Endothelial cell of umbilical vein (primary cell): ENCODE measurements around the gene HHATL. TPM values are rescaled to one million over a fixed set of nuclear protein-coding genes. Genes with fewer than 3 reads are reported as not detected.

Source experiments
- BruUV-seq: library from RNA; stranded (reverse); fragments of 400-500 nt; replicated peaks from 2 replicates; lab custom pipeline; 2021; lab: Mats Ljungman, UMichigan
- CTCF ChIA-PET: fragments of 300-600, 350-600 bp; sonication (Branson Sonifier 250); formaldehyde crosslinking; loops from one replicate; lab custom pipeline; 2021; ENCODE audit warnings: antibody characterized with exemption, inconsistent platforms; lab: Charles Lee
- POLR2A ChIA-PET: fragments of 300-600, 350-600 bp; sonication (Branson Sonifier 250); formaldehyde crosslinking; loops from one replicate; lab custom pipeline; 2021; ENCODE audit warnings: antibody characterized with exemption, inconsistent platforms; lab: Charles Lee
- DNase-seq: peaks from one replicate; pipeline ENCODE4 v3.0.0-alpha.2; 2011; ENCODE audit warnings: low read depth, low spot score
- FAIRE-seq: peaks from 2 replicates; lab custom pipeline; 2011; peaks lifted over from hg19 to GRCh38; lab: Jason Lieb, UNC
- H2AFZ ChIP-seq: 2 replicates; pipeline ENCODE4 v1.6.0; 2012; ENCODE audit warnings: low read depth, low read length, control low read depth, inconsistent platforms
- H3K27ac ChIP-seq: 2 replicates; pipeline ENCODE4 v1.5.1; 2011; ENCODE audit warnings: low read depth, mild to moderate bottlenecking, control low read depth, low read length, moderate library complexity; ENCODE audit not compliant: insufficient read depth
- H3K27me3 ChIP-seq, 2 experiments: 2 replicates each; pipeline versions ENCODE4 v1.6.0 to v1.6.1; 2011; ENCODE audit warnings: low read length in 2 of 2, mixed read lengths in 1 of 2; ENCODE audit not compliant: control insufficient read depth in 2 of 2, insufficient read depth in 2 of 2
- H3K36me3 ChIP-seq, 2 experiments: 2 replicates in 1 of 2; 3 replicates in 1 of 2; pipeline ENCODE4 v1.5.1; 2011; ENCODE audit warnings: low read length in 2 of 2, mild to moderate bottlenecking in 1 of 2, moderate library complexity in 1 of 2; ENCODE audit not compliant: control insufficient read depth in 2 of 2, insufficient read depth in 2 of 2; ENCODE audit errors: extremely low read depth in 1 of 2
- H3K4me1 ChIP-seq: 3 replicates; pipeline ENCODE4 v1.5.1; 2011; ENCODE audit warnings: mild to moderate bottlenecking, low read length; ENCODE audit not compliant: control insufficient read depth, insufficient read depth; ENCODE audit errors: extremely low read depth
- H3K4me2 ChIP-seq: 2 replicates; pipeline ENCODE4 v1.6.1; 2011; ENCODE audit warnings: low read length, control low read depth, mixed read lengths; ENCODE audit not compliant: insufficient read depth
- H3K4me3 ChIP-seq, 3 experiments: fragments of 200-600 bp in 1 of 3; sonication (generic), shearing (Covaris generic) in 1 of 3; replicated peaks in 1 of 3; 2 replicates each; pipeline ENCODE4 v1.5.1; 2011 to 2016; ENCODE audit warnings: control low read depth in 3 of 3, low read length in 3 of 3, mild to moderate bottlenecking in 2 of 3, inconsistent platforms in 1 of 3, low read depth in 1 of 3, moderate library complexity in 1 of 3; ENCODE audit not compliant: insufficient read depth in 1 of 3
- H3K79me2 ChIP-seq: 2 replicates; pipeline ENCODE4 v1.6.0; 2012; ENCODE audit warnings: low read length, inconsistent platforms; ENCODE audit not compliant: control insufficient read depth, insufficient read depth
- H3K9ac ChIP-seq: replicated peaks from 2 replicates; pipeline ENCODE3; 2011; ENCODE audit warnings: low read length, control low read depth; ENCODE audit not compliant: insufficient read depth; ENCODE audit errors: extremely low read depth
- H3K9me1 ChIP-seq: replicated peaks from 3 replicates; pipeline ENCODE4 v1.6.0; 2011; ENCODE audit warnings: mild to moderate bottlenecking, low read length; ENCODE audit not compliant: control insufficient read depth, insufficient read depth; ENCODE audit errors: extremely low read depth
- H3K9me3 ChIP-seq: replicated peaks from 2 replicates; pipeline ENCODE4 v1.5.1; 2012; ENCODE audit warnings: low read length, inconsistent platforms; ENCODE audit not compliant: control insufficient read depth, insufficient read depth
- H4K20me1 ChIP-seq: replicated peaks from 2 replicates; pipeline ENCODE3; 2011; ENCODE audit warnings: mild to moderate bottlenecking, low read length; ENCODE audit not compliant: control insufficient read depth, insufficient read depth; ENCODE audit errors: extremely low read depth
- CTCF ChIP-seq, 2 donors: IDR thresholded peaks; 1 replicate in 1 of 2; 2 replicates in 1 of 2; pipeline ENCODE4 v1.5.1; 2011; ENCODE audit warnings: low read length in 2 of 2, mild to moderate bottlenecking in 2 of 2, moderate library complexity in 2 of 2, control low read depth in 1 of 2, inconsistent platforms in 1 of 2, low read depth in 1 of 2; ENCODE audit not compliant: insufficient read depth in 1 of 2; ENCODE audit errors: extremely low read depth in 1 of 2
- EZH2 ChIP-seq: IDR thresholded peaks from 2 replicates; pipeline ENCODE4 v1.6.1; 2012; ENCODE audit warnings: borderline replicate concordance, low read depth, mild to moderate bottlenecking, moderate library complexity, low read length, inconsistent platforms; ENCODE audit not compliant: severe bottlenecking
- FOS ChIP-seq: IDR thresholded peaks from 2 replicates; pipeline ENCODE4 v1.6.1; 2011; ENCODE audit warnings: mild to moderate bottlenecking, low read length, moderate library complexity, borderline replicate concordance; ENCODE audit not compliant: insufficient read depth
- GATA2 ChIP-seq: IDR thresholded peaks from 2 replicates; pipeline ENCODE4 v1.7.0; 2011; ENCODE audit warnings: low read depth, mild to moderate bottlenecking, moderate library complexity, mixed read lengths, low read length; ENCODE audit not compliant: insufficient read length, insufficient read depth
- JUN ChIP-seq: IDR thresholded peaks from 2 replicates; pipeline ENCODE4 v1.6.1; 2011; ENCODE audit warnings: borderline replicate concordance, low read depth; ENCODE audit not compliant: insufficient read length, insufficient read depth
- MAX ChIP-seq: IDR thresholded peaks from 2 replicates; pipeline ENCODE4 v1.6.1; 2011; ENCODE audit not compliant: insufficient read depth, insufficient read length
- MYC ChIP-seq: IDR thresholded peaks from one replicate; pipeline ENCODE4 v1.6.1; 2011; ENCODE audit warnings: mild to moderate bottlenecking, low read depth, low read length
- POLR2A ChIP-seq: IDR thresholded peaks from 2 replicates; pipeline ENCODE4 v1.6.1; 2012; ENCODE audit warnings: low read depth, mild to moderate bottlenecking, control low read depth, low read length
- POLR2AphosphoS5 ChIP-seq: IDR thresholded peaks from 2 replicates; pipeline ENCODE4 v1.6.1; 2012; ENCODE audit warnings: low read depth, mild to moderate bottlenecking, control low read depth, low read length, moderate library complexity; ENCODE audit not compliant: insufficient read depth
- dilution Hi-C: fragments of 300-500 bp; cut with MboI; formaldehyde crosslinking; loops from one replicate; pipeline ENCODE4 v1.15.0; 2019; ENCODE audit warnings: low sequenced_read_pairs; ENCODE audit not compliant: extremely low pct_ligation_motif_present
- intact Hi-C: fragments of 100-400 bp; cut with micrococcal nuclease; formaldehyde crosslinking; loops from one replicate; pipeline ENCODE4 v1.10.0; 2022
- polyA plus RNA-seq, 4 experiments: library from polyadenylated mRNA; depleted of rRNA in 3 of 4; stranded (reverse) in 3 of 4; unstranded in 1 of 4; fragments of >200 nt; gene quantifications; 2 replicates each; pipeline versions ENCODE4 v1.2.1 to v1.2.3, GENCODE V29; 2011 to 2012; ENCODE audit warnings: missing spikeins in 1 of 4
- total RNA-seq: library from RNA; stranded (reverse); gene quantifications from 2 replicates; pipeline ENCODE4 v1.2.3, GENCODE V29; 2021

The HHATL gene
- total and polyA plus RNA-seq, 2 donors (not counting 3 experiments of a cell fraction or from before 2014, with no cell fraction given) = not detected

- no peaks in the 10 kb centered on the region for H3K27me3 ChIP-seq
- ChIA-PET CTCF (interaction anchor here (0.9 to 1.8 kb wide), 4 partner anchors 16 to 71 kb away, joined by 3 to 5 read pairs (median 4); partner anchors contain the start of genes NKTR and SEC22C), POLR2A (no interaction called here)
- FAIRE-seq (peak; percentile 66), DNase-seq (no peak)
- intact Hi-C loops (no loop called here), dilution Hi-C loops (no loop called here)
- H3K27ac ChIP-seq = peak overlapping the region; percentile 57
- H3K9ac ChIP-seq = peak overlapping the region; percentile 69
- no peaks in the 10 kb centered on the region for H3K9me1 ChIP-seq
- peak overlapping the region; percentile 76 to 78 (median 77) for H3K4me3 ChIP-seq
- H3K36me3 ChIP-seq = peaks cover 0 to 7% of the 10 kb centered on the region in 2 experiments
- H3K4me1 ChIP-seq = peaks cover 36% of the 10 kb centered on the region
- H4K20me1 ChIP-seq = no peaks in the 10 kb centered on the region
- no peak for TF ChIP-seq FOS
- TF ChIP-seq CTCF (IDR thresholded peaks at IDR 0.05; ENCODE audit: extremely low read depth in 1 of 2, insufficient read depth in 1 of 2, low read depth in 1 of 2, low read length in 2 of 2) = no peak
- no peak for TF ChIP-seq MYC
- TF ChIP-seq MAX = no peak
- no peak for TF ChIP-seq POLR2A
- TF ChIP-seq EZH2 = no peak
- no peak for TF ChIP-seq GATA2
- TF ChIP-seq POLR2AphosphoS5 = no peak
- TF ChIP-seq JUN = no peak
- no TSS peak for BruUV-seq
- peaks cover 37% of the 10 kb centered on the region for H3K79me2 ChIP-seq
- peak overlapping the region; percentile 79 for H3K4me2 ChIP-seq
- H2AFZ ChIP-seq = no peak overlapping the region
- no peaks in the 10 kb centered on the region for H3K9me3 ChIP-seq
Measured at GRCh38 chr3:42653303-42653559, 49.4 kb downstream of the HHATL start.
